SK-N-SH (cell line): ENCODE data around the gene GEMIN7. TPM values are rescaled to one million over a fixed set of nuclear protein-coding genes. Genes with fewer than 3 reads are reported as not detected.

Experiments used
- CTCF ChIA-PET: fragments of 300-600, 350-600 bp; formaldehyde crosslinking; extraction: SDS; loops from one replicate; lab custom pipeline; 2021; lab: Yijun Ruan, JAX
- POLR2A ChIA-PET: fragments of 350-600 bp; sonication (Branson Sonifier 250); formaldehyde crosslinking; extraction: SDS; loops from one replicate; lab custom pipeline; 2020; ENCODE audit warnings: antibody characterized with exemption, inconsistent platforms; lab: Yijun Ruan, JAX
- DNase-seq: peaks from one replicate; pipeline ENCODE4 v3.0.0; 2012
- H2AFZ ChIP-seq: fragments of 200-600 bp; sonication (generic); 2 replicates; pipeline ENCODE4 v1.8.1; 2016; ENCODE audit warnings: antibody characterized with exemption, mild to moderate bottlenecking, low read depth
- H3F3A ChIP-seq: fragments of 200-600 bp; sonication (generic); replicated peaks from 2 replicates; pipeline ENCODE3; 2016; ENCODE audit warnings: antibody characterized with exemption, mild to moderate bottlenecking; ENCODE audit not compliant: insufficient read depth
- H3K27ac ChIP-seq, 2 experiments: fragments of 200-500 bp in 1 of 2; fragments of 200-600 bp in 1 of 2; sonication (Bioruptor generic) in 1 of 2; sonication (generic), shearing (Covaris generic) in 1 of 2; 2 replicates each; pipeline versions ENCODE4 v1.5.1 to v1.6.1; 2014 to 2016; ENCODE audit warnings: low read depth in 2 of 2, inconsistent platforms in 1 of 2, low read length in 1 of 2, mild to moderate bottlenecking in 1 of 2, mixed read lengths in 1 of 2
- H3K27me3 ChIP-seq: fragments of 200-600 bp; sonication (generic), shearing (Covaris generic); 2 replicates; pipeline ENCODE4 v1.6.1; 2016; ENCODE audit warnings: mixed run types; ENCODE audit not compliant: insufficient read depth
- H3K36me3 ChIP-seq, 2 experiments: fragments of 200-500 bp in 1 of 2; fragments of 200-600 bp in 1 of 2; sonication (Bioruptor generic) in 1 of 2; sonication (generic) in 1 of 2; replicated peaks in 1 of 2; 2 replicates each; pipeline versions ENCODE3 to v1.5.1; 2014 to 2016; ENCODE audit warnings: low read length in 1 of 2, mild to moderate bottlenecking in 1 of 2; ENCODE audit not compliant: insufficient read depth in 2 of 2, control insufficient read depth in 1 of 2
- H3K4me1 ChIP-seq, 2 experiments: fragments of 200-500 bp in 1 of 2; fragments of 200-600 bp in 1 of 2; sonication (Bioruptor generic) in 1 of 2; sonication (generic), shearing (Covaris generic) in 1 of 2; 2 replicates each; pipeline versions ENCODE4 v1.5.1 to v1.6.1; 2014 to 2016; ENCODE audit warnings: low read depth in 1 of 2, low read length in 1 of 2, mixed run types in 1 of 2; ENCODE audit not compliant: insufficient read depth in 2 of 2, control insufficient read depth in 1 of 2
- H3K4me2 ChIP-seq: fragments of 200-600 bp; sonication (generic), shearing (Covaris generic); 2 replicates; pipeline ENCODE4 v1.6.1; 2017; ENCODE audit warnings: mixed run types
- H3K4me3 ChIP-seq, 2 experiments: fragments of 200-500 bp in 1 of 2; fragments of 200-600 bp in 1 of 2; sonication (Bioruptor generic) in 1 of 2; sonication (generic), shearing (Covaris generic) in 1 of 2; 2 replicates each; pipeline versions ENCODE4 v1.5.1 to v1.8.1; 2014 to 2016; ENCODE audit warnings: low read depth in 2 of 2, inconsistent platforms in 1 of 2, low read length in 1 of 2, mild to moderate bottlenecking in 1 of 2, mixed read lengths in 1 of 2, moderate library complexity in 1 of 2
- H3K79me2 ChIP-seq: fragments of 200-600 bp; sonication (generic); 2 replicates; pipeline ENCODE4 v1.8.1; 2017; ENCODE audit warnings: mild to moderate bottlenecking; ENCODE audit not compliant: insufficient read depth
- H3K9ac ChIP-seq: fragments of 200-600 bp; sonication (generic); 2 replicates; pipeline ENCODE4 v1.6.1; 2017; ENCODE audit warnings: mixed run types
- H3K9me2 ChIP-seq: fragments of 200-600 bp; sonication (generic); 2 replicates; pipeline ENCODE4 v1.6.1; 2017; ENCODE audit warnings: mixed run types
- H3K9me3 ChIP-seq: fragments of 200-600 bp; sonication (generic); 2 replicates; pipeline ENCODE4 v1.6.1; 2017; ENCODE audit warnings: mixed run types, mild to moderate bottlenecking, moderate library complexity
- H4K20me1 ChIP-seq: fragments of 200-600 bp; sonication (generic); 2 replicates; pipeline ENCODE4 v1.6.1; 2017; ENCODE audit warnings: mild to moderate bottlenecking, mixed run types; ENCODE audit not compliant: insufficient read depth
- EP300 ChIP-seq, 2 experiments: IDR thresholded peaks; 2 replicates each; pipeline versions ENCODE4 v1.4.0 to v1.6.1; 2012; ENCODE audit warnings: borderline replicate concordance in 1 of 2, low read depth in 1 of 2, low read length in 1 of 2
- EZH2phosphoT487 ChIP-seq: fragments of 200-600 bp; sonication (generic); IDR thresholded peaks from 2 replicates; pipeline ENCODE4 v1.6.1; 2017; ENCODE audit warnings: low read depth, mixed run types, mild to moderate bottlenecking, antibody characterized with exemption, moderate library complexity, borderline replicate concordance
- FOSL2 ChIP-seq: IDR thresholded peaks from 2 replicates; pipeline ENCODE4 v1.4.0; 2012; ENCODE audit warnings: low read depth, mild to moderate bottlenecking, moderate library complexity, borderline replicate concordance
- FOXJ3 ChIP-seq: sonication (generic); formaldehyde crosslinking; IDR thresholded peaks from 2 replicates; pipeline ENCODE4 v1.5.1; 2020; ENCODE audit warnings: mild to moderate bottlenecking, missing genetic modification reagents
- GABPA ChIP-seq: IDR thresholded peaks from 2 replicates; pipeline ENCODE4 v1.4.0; 2012; ENCODE audit warnings: low read depth, mild to moderate bottlenecking
- GATA2 ChIP-seq: sonication (generic); formaldehyde crosslinking; IDR thresholded peaks from 2 replicates; pipeline ENCODE4 v1.5.0; 2020; ENCODE audit warnings: mild to moderate bottlenecking, missing genetic modification reagents
- MEF2A ChIP-seq: IDR thresholded peaks from 2 replicates; pipeline ENCODE4 v1.4.0; 2012; ENCODE audit warnings: low read depth, borderline replicate concordance
- SIN3A ChIP-seq: IDR thresholded peaks from 2 replicates; pipeline ENCODE4 v1.6.1; 2012; ENCODE audit warnings: low read depth, mild to moderate bottlenecking, low read length, moderate library complexity, borderline replicate concordance
- SMC3 ChIP-seq: IDR thresholded peaks from 2 replicates; pipeline ENCODE4 v1.6.1; 2012; ENCODE audit warnings: low read depth, low read length, improper control_type of control experiment
- WGBS: methylation state at CpG from one replicate; pipeline ENCODE4 v1.1.6; 2017; ENCODE audit warnings: low lambda C conversion rate; 5-methylcytosine and 5-hydroxymethylcytosine counted together
- polyA plus RNA-seq, 3 experiments: library from polyadenylated mRNA; depleted of rRNA; stranded (reverse); fragments of >200 nt; gene quantifications; 2 replicates each; pipeline ENCODE4 v1.2.3, GENCODE V29; 2012
- TF ChIP-seq, protein P1 (sequence below): fragments of 150-350 bp; IDR thresholded peaks from 2 replicates; pipeline ENCODE4 v1.6.1; 2016; ENCODE audit warnings: mild to moderate bottlenecking, low read depth, low read length
- TF ChIP-seq, protein P2 (sequence below): IDR thresholded peaks from 2 replicates; pipeline ENCODE4 v1.4.0; 2012; ENCODE audit warnings: low read depth, borderline replicate concordance
- TF ChIP-seq, protein P3 (sequence below): IDR thresholded peaks from 2 replicates; pipeline ENCODE4 v1.4.0; 2012; ENCODE audit warnings: low read depth, borderline replicate concordance
- TF ChIP-seq, protein P4 (sequence below): IDR thresholded peaks from 2 replicates; pipeline ENCODE4 v1.6.1; 2012; ENCODE audit warnings: mild to moderate bottlenecking, low read depth, low read length, moderate library complexity
- TF ChIP-seq, protein P5 (sequence below): fragments of 200-600 bp; sonication (generic); IDR thresholded peaks from 2 replicates; pipeline ENCODE4 v1.6.1; 2017; ENCODE audit warnings: antibody characterized with exemption, mild to moderate bottlenecking, moderate library complexity

Gene GEMIN7
- polyA plus RNA-seq, 1 of the 3 experiments (the other 2 are of a cell fraction), result 28.7 TPM

DNA sequence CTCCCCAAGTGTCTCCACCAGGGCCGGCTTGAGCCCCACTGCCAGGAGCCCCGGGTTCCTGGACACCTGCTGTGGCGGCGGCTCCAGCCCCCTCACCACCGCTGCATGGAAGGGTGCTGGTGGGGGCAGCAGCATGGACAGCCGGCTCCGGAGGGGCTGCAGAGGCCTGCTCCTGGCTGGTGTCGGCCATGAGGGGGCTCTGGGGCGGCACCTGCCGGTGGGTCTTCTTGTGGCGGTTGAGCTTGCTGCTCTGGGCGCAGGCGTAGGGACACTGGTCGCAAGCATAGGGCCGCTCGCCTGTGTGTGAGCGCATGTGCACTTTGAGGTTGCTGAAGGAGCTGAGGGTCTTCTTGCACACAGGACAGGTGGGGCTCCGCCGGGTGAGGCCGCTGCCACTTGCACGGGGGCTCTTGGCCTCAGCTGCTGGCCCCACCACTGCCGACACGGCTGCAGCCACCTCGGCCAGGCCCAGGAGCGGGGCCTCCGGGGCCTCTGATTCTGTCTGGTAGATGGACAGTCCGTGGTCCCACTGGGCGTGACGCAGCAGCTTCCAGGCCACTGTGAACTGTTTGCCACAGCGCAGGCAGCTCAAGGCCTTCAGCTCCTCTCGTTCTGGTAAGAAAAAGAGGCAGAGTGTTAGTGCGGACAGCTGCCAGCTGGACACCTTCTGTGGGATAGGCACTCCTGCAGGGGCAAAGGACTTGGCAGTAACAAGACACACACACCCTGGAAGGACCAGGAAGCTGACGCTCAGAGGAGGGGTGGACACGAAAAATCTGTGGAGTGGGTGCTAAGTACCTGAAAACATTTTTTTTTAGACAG is 6.9 kb upstream of the GEMIN7 start:
- H3K4me2 ChIP-seq, result no peak overlapping the region
- ChIA-PET POLR2A (interaction anchor here (1.0 kb wide), 1 partner anchor 106 kb away, joined by 3 read pairs; the partner anchor contains the start of genes BLOC1S3 and TRAPPC6A), CTCF (interaction anchor here (5.5 kb wide), 1 partner anchor 13 kb away, joined by 43 read pairs; no protein-coding TSS in a partner anchor)
- H3K36me3 ChIP-seq, result peaks cover 4 to 34% of the 10 kb centered on the region in 2 experiments
- H4K20me1 ChIP-seq, result no peaks in the 10 kb centered on the region
- H3K27me3 ChIP-seq, result no peaks in the 10 kb centered on the region
- no peaks in the 10 kb centered on the region for H3K4me1 ChIP-seq
- 96% methylated on average over 19 of the region's 34 CpGs for WGBS
- no peak for DNase-seq
- no peak overlapping the region for H3K9ac ChIP-seq
- H3K4me3 ChIP-seq, result no peak overlapping the region
- no peak overlapping the region for H3K27ac ChIP-seq
- no peak overlapping the region for H2AFZ ChIP-seq
- no peaks in the 10 kb centered on the region for H3K9me2 ChIP-seq
- peaks cover 8% of the 10 kb centered on the region for H3F3A ChIP-seq
- TF ChIP-seq, protein P1, sequence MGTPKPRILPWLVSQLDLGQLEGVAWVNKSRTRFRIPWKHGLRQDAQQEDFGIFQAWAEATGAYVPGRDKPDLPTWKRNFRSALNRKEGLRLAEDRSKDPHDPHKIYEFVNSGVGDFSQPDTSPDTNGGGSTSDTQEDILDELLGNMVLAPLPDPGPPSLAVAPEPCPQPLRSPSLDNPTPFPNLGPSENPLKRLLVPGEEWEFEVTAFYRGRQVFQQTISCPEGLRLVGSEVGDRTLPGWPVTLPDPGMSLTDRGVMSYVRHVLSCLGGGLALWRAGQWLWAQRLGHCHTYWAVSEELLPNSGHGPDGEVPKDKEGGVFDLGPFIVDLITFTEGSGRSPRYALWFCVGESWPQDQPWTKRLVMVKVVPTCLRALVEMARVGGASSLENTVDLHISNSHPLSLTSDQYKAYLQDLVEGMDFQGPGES, result no peak
- TF ChIP-seq GABPA, result no peak
- TF ChIP-seq FOSL2, result no peak
- TF ChIP-seq SIN3A, result no peak
- H3K79me2 ChIP-seq, result no peaks in the 10 kb centered on the region
- H3K9me3 ChIP-seq, result no peaks in the 10 kb centered on the region

DNA sequence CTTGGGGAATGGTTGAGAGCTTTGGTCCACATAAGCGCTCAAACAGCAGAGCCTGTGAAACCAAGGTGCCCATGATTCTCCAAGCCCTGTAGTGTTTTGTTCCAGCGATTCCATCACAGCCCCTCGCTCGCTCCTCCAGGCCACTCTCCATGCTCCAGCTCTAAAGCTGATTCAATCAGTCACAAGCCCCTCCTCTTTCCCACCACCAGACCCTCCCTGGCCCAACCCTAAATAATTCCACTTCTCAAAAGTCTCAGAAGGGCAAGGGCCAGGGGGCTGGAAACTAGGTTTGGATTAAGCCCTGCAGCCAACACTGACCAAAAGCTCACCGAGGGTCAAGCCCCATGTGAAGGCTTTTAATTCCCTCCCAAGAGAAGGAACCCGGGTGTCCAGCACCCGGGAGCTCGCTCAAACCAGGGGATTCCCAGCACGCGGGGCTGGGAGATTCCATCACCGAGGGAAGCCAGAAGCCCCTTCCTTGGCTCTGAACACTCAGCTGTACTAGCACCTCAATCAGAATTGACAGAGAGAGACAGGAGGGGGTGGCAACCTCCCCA is 4.2 kb upstream of the GEMIN7 start:
- no peak overlapping the region for H3K9ac ChIP-seq
- peaks cover 8% of the 10 kb centered on the region for H3F3A ChIP-seq
- 84% methylated on average over 11 of the region's 11 CpGs for WGBS
- no peak for DNase-seq
- H3K9me3 ChIP-seq, result no peaks in the 10 kb centered on the region
- no peak overlapping the region for H2AFZ ChIP-seq
- peaks cover 8% of the 10 kb centered on the region for H3K79me2 ChIP-seq
- no peak overlapping the region for H3K4me3 ChIP-seq
- no peak overlapping the region for H3K27ac ChIP-seq
- peaks cover 0 to 5% of the 10 kb centered on the region in 2 experiments; a peak in 1 of 4 replicates for H3K4me1 ChIP-seq
- ChIA-PET POLR2A (no interaction called here), CTCF (interaction anchor here (0.9 kb wide), 1 partner anchor 16 kb away, joined by 3 read pairs; no protein-coding TSS in a partner anchor)
- H4K20me1 ChIP-seq, result no peaks in the 10 kb centered on the region
- no peaks in the 10 kb centered on the region for H3K9me2 ChIP-seq
- peaks cover 0 to 17% of the 10 kb centered on the region in 2 experiments for H3K36me3 ChIP-seq
- no peaks in the 10 kb centered on the region for H3K27me3 ChIP-seq
- H3K4me2 ChIP-seq, result no peak overlapping the region
- no peak for TF ChIP-seq EZH2phosphoT487
- TF ChIP-seq, protein P2, sequence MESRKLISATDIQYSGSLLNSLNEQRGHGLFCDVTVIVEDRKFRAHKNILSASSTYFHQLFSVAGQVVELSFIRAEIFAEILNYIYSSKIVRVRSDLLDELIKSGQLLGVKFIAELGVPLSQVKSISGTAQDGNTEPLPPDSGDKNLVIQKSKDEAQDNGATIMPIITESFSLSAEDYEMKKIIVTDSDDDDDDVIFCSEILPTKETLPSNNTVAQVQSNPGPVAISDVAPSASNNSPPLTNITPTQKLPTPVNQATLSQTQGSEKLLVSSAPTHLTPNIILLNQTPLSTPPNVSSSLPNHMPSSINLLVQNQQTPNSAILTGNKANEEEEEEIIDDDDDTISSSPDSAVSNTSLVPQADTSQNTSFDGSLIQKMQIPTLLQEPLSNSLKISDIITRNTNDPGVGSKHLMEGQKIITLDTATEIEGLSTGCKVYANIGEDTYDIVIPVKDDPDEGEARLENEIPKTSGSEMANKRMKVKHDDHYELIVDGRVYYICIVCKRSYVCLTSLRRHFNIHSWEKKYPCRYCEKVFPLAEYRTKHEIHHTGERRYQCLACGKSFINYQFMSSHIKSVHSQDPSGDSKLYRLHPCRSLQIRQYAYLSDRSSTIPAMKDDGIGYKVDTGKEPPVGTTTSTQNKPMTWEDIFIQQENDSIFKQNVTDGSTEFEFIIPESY, result no peak
- TF ChIP-seq, protein P3, sequence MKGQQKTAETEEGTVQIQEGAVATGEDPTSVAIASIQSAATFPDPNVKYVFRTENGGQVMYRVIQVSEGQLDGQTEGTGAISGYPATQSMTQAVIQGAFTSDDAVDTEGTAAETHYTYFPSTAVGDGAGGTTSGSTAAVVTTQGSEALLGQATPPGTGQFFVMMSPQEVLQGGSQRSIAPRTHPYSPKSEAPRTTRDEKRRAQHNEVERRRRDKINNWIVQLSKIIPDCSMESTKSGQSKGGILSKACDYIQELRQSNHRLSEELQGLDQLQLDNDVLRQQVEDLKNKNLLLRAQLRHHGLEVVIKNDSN, result no peak
- no peak for TF ChIP-seq FOXJ3 (CRISPR knock-in tag)
- no peak for TF ChIP-seq GATA2 (CRISPR knock-in tag)
- TF ChIP-seq SMC3, result no peak
- no peak for TF ChIP-seq MEF2A
- TF ChIP-seq FOSL2, result no peak
- TF ChIP-seq, protein P4, sequence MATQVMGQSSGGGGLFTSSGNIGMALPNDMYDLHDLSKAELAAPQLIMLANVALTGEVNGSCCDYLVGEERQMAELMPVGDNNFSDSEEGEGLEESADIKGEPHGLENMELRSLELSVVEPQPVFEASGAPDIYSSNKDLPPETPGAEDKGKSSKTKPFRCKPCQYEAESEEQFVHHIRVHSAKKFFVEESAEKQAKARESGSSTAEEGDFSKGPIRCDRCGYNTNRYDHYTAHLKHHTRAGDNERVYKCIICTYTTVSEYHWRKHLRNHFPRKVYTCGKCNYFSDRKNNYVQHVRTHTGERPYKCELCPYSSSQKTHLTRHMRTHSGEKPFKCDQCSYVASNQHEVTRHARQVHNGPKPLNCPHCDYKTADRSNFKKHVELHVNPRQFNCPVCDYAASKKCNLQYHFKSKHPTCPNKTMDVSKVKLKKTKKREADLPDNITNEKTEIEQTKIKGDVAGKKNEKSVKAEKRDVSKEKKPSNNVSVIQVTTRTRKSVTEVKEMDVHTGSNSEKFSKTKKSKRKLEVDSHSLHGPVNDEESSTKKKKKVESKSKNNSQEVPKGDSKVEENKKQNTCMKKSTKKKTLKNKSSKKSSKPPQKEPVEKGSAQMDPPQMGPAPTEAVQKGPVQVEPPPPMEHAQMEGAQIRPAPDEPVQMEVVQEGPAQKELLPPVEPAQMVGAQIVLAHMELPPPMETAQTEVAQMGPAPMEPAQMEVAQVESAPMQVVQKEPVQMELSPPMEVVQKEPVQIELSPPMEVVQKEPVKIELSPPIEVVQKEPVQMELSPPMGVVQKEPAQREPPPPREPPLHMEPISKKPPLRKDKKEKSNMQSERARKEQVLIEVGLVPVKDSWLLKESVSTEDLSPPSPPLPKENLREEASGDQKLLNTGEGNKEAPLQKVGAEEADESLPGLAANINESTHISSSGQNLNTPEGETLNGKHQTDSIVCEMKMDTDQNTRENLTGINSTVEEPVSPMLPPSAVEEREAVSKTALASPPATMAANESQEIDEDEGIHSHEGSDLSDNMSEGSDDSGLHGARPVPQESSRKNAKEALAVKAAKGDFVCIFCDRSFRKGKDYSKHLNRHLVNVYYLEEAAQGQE, result no peak
- TF ChIP-seq, protein P5, sequence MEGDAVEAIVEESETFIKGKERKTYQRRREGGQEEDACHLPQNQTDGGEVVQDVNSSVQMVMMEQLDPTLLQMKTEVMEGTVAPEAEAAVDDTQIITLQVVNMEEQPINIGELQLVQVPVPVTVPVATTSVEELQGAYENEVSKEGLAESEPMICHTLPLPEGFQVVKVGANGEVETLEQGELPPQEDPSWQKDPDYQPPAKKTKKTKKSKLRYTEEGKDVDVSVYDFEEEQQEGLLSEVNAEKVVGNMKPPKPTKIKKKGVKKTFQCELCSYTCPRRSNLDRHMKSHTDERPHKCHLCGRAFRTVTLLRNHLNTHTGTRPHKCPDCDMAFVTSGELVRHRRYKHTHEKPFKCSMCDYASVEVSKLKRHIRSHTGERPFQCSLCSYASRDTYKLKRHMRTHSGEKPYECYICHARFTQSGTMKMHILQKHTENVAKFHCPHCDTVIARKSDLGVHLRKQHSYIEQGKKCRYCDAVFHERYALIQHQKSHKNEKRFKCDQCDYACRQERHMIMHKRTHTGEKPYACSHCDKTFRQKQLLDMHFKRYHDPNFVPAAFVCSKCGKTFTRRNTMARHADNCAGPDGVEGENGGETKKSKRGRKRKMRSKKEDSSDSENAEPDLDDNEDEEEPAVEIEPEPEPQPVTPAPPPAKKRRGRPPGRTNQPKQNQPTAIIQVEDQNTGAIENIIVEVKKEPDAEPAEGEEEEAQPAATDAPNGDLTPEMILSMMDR, result no peak
- no peak for TF ChIP-seq EP300 (IDR thresholded peaks at IDR 0.05; ENCODE audit: borderline replicate concordance in 1 of 2, low read depth in 1 of 2, low read length in 1 of 2)
